Stimulated activated CD4-positive, alpha-beta T cell treated with anti-CD3 and anti-CD28 coated beads, Interleukin-4, amount 100 ng/mL, for 48 hours (primary cell): Measurements from ENCODE around the gene ADORA3.

Experiments
- DNase-seq, 2 donors: peaks; one replicate each; pipeline ENCODE4 v3.0.0-alpha.2; 2020; ENCODE audit warnings: low read depth in 2 of 2

Gene ADORA3

DNA sequence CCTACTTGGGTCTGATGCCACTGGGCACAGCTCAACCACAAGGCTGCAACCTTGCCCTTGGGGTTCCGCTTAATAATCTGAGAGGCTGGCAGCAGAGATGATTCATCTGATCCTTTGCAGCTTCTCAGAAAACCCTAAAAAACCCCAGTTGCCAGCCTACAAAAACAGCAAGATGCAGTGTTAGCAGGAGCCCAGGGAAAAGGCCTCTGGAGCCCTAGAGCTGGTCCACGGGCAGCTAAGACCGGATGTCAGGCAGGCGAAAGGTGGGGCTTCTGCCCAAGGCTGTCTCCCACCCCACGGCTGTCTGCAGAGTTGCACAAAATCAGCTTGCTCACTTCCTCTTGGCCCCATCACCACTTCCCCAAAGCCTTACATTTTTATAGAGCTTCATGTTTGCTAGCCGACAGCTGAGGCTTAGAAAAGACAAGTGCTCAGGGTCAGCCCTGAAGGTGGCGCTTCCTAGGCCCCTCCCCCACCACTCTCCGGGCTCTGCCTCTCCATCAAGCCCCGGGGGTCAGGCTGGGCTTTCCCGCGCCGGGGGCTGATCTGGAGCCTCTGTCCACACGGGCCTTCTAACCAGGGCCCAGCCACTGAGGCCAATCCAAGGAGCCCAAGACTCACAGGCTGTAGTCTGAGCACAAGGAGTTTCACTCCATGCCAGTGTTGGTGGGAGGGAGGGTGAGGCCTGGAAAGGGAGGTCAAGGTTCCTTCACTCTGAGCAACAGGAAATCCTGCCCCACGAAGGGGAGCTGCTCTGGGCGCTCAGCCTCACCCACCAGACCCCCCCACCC lies 4.2 kb upstream of the ADORA3 start:
- peak; percentile 27 to 41 for DNase-seq

DNA sequence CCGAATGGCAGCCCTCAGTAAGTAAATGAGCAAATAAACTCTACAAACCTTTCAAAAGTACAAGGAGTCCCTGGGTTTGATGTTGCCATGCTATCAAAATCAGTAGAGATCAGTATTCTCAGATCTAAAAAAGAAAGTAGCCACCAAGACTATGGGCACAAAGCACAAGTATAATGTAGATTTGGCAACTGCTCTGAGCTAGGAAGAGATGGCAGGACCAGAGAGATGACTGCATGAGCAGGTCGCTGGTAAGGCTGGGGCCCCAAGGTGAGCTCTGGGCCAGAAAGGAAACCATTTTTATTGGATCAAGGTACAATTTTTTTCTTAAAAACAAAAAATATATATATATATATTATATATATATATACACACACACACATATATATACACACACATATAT lies 3.1 kb upstream of the ADORA3 start:
- no peak for DNase-seq

GRCh38 chr1:111505641-111506119 lies 2.2 kb upstream of the ADORA3 start:
- no peak for DNase-seq

GRCh38 chr1:111504097-111504496 lies 664 bp upstream of the ADORA3 start:
- DNase-seq, result no peak

GRCh38 chr1:111501645-111502044 lies 1.8 kb downstream of the ADORA3 start:
- DNase-seq, result no peak

- DNase-seq, result no peak
These were observed 4.2 kb downstream of the ADORA3 start for GRCh38 chr1:111499026-111499785.

GRCh38 chr1:111497592-111497991 lies 5.8 kb downstream of the ADORA3 start:
- no peak for DNase-seq

GRCh38 chr1:111496398-111496797 lies 7.0 kb downstream of the ADORA3 start:
- DNase-seq, result no peak

- DNase-seq, result no peak
These were observed 12.4 kb downstream of the ADORA3 start for GRCh38 chr1:111491070-111491469.

DNA sequence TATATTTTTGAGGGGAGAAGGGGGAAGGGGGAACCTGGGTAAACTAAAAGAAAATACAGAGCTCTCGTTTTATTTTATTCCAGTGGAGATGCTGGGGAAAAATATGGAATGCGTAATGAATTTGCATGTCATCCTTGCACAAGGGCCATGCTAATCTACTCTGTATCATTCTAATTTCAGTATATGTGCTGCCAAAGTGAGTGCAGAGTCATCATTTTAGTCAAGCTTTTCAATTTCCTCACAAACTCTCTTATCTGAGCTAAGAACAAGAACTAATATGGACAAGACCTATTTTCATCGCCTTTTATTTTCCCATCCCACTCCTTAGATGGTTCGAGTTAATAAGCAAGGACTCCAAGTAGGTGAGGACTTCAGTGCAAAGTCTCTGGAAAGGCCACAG lies 13.2 kb downstream of the ADORA3 start:
- DNase-seq, result no peak

DNA sequence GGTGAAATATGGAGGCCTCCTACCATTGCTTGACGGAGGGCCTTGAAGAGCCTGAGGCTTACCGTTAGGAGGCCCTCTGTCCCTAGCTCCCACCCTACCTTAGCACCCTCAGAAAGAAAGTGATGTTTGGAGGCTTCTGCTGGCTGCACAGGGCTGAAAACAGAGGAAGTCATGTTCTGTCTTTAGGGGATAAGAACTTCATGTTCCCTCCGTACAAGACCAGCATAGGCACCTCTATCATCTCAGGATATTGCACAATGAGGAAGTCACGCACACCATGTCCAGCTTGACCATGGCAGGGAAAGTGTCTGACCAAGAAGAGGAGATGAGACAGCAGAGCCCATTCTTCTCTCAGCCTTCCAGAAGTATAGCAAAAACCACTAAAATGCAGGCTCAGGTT lies 13.8 kb downstream of the ADORA3 start:
- DNase-seq, result no peak

DNA sequence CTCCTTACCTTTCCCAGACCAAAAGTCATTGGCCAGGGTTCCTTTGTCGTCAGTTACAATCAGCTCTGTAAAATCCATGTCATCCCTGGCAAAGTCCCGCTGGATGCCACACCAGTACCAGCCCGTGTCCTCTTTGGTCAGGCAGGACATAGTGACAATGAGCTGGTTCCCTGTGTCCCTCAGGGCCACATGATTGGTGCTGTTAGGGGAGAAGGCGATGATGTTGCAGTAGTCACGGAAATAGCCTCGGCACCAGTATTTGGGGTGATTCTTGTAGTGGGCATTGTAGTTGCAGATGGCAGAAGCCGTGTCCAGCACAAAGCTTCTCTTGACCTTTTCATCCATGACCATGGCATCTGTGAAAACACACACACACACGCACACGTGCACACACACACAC lies 14.8 kb downstream of the ADORA3 start:
- no peak for DNase-seq

GRCh38 chr1:111487133-111487532 lies 16.3 kb downstream of the ADORA3 start:
- no peak for DNase-seq

- no peak for DNase-seq
These were observed 17.0 kb downstream of the ADORA3 start for GRCh38 chr1:111486431-111486830.

GRCh38 chr1:111484391-111485026 lies 18.9 kb downstream of the ADORA3 start:
- no peak for DNase-seq

DNA sequence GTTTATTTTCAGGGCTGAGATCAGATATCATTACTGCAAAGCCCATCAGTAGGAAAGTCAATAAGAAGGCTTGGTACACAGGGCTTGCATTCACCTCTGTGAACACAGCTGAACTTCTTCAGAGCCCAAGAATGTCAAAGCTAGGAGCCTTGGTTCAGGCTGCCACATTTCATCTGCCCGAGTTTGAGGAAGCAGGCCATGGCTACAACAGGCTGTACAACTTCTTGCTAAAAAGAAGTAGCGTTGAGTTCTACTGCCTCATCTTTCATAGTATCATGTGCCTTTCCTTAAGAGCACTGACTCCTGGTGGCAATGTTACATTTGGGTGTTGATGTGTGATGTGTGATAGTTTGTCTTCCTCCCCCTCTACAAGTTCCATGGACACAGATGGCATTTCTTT lies 19.6 kb downstream of the ADORA3 start:
- no peak for DNase-seq

DNA sequence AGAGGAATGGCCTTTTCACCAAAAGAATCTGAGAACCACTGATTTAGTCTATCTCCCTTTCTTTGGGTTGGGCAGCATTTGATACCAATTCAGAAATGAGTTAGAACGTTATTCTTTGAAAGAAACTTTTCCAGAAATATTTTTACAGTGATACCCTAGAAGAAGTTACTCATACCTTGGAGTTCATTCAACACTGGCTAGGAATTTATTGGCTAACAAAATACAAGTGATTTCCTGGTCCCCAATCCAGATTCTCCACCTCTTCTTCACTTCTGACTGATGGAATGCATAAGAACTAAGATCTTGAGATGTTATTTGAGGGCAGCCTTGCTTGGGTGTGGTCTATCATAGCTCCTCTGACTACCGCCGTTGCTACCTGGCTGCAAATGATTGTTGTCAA lies 20.3 kb downstream of the ADORA3 start:
- no peak for DNase-seq

DNA sequence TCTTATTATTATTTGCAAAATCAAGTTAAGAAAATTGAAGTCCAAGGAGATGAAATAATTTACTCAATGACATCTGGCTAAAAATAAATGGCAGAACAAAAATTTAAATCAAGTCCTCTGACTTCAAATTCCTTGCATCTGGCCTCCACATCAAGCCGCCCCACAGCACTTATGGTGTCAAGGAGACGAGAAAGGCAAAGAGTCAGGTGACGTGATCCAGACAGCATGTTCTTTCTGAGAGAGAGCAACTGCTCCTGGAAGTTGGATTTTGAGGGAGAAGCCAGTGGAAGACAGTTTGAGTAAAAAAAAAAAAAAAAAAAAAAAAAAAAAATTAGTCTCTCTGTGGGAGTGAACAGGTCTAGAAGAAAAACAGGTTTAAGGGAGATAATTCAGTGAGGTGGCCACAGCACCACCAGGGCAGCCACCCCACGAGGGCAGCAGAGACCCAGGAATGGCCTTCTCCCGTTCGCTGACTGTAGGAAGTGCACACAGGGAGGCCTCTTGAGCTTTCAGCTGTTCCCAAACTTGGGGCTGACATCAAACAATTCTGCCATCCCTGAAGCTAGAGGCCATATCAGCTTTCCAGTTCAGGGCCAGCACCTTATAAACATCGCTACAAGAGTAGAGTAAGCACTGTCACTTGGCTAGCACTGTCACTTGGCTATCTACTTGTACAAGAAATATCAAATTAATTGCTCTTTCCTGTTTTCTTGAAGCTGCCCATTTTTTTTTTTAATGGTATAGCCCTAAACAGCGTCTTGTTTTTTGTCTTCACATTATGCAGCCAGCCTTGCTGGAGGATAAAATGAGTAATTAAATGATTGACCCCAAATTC lies 21.8 kb downstream of the ADORA3 start:
- DNase-seq, result peak; percentile 47 to 50

DNA sequence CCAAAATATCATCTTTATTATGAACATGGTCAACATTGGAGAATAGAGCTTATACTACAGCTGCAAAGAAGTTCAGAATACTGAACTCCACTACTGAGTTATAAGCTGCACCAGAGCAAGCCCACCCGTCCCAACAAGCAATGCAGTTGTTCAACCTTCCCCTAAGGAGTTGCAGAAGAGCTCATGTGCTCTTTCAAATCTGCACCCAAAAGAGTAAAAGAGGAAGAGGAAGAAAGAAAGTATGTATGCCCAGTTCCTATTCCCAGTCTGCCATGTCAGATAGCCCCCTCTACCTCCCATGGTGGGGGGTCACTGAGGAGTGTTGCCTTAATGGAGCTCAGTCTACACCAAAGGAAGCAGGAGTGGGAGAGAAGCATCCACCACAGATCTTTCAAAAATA lies 22.8 kb downstream of the ADORA3 start:
- no peak for DNase-seq

- DNase-seq, result peak; percentile 12 to 20
These were observed 26.6 kb downstream of the ADORA3 start for GRCh38 chr1:111476761-111477309.

GRCh38 chr1:111476214-111476613 lies 27.2 kb downstream of the ADORA3 start:
- no peak for DNase-seq
